Measurements from ENCODE around the gene SV2A.
"Not testable (repeated sequence)": the region's sequence is repeated elsewhere in the genome, so short reads cannot be mapped to it uniquely, and the experiment has no call there.

The SV2A gene

GRCh38 chr1:149886396-149887195, 31.0 kb downstream of the SV2A start:
- DNase-seq (ENCODE audit: low read depth in 2 of 2) = peak; percentile 49 to 77

- not testable (repeated sequence) for DNase-seq (ENCODE audit: low read depth in 2 of 2)
Observed at GRCh38 chr1:149886121-149886395, 31.6 kb downstream of the SV2A start.

GRCh38 chr1:149885339-149886120, 32.1 kb downstream of the SV2A start:
- DNase-seq (ENCODE audit: low read depth in 2 of 2) = peak in 1 of 2 donors; percentile 32

- DNase-seq (ENCODE audit: low read depth in 2 of 2) = no peak
Observed at GRCh38 chr1:149884433-149885338, 33.0 kb downstream of the SV2A start.

- no peak for DNase-seq (ENCODE audit: low read depth in 2 of 2)
Observed at GRCh38 chr1:149883598-149884247, 33.9 kb downstream of the SV2A start.

GRCh38 chr1:149881876-149882275, 35.8 kb downstream of the SV2A start:
- no peak for DNase-seq (ENCODE audit: low read depth in 2 of 2)

- DNase-seq (ENCODE audit: low read depth in 2 of 2) = no peak
Observed at GRCh38 chr1:149879556-149879955, 38.1 kb downstream of the SV2A start.

GRCh38 chr1:149877211-149877946, 40.3 kb downstream of the SV2A start:
- no peak for DNase-seq (ENCODE audit: low read depth in 2 of 2)

- not testable (repeated sequence) for DNase-seq (ENCODE audit: low read depth in 2 of 2)
Observed at GRCh38 chr1:149873060-149873459, 44.6 kb downstream of the SV2A start.

- DNase-seq (ENCODE audit: low read depth in 2 of 2) = not testable (repeated sequence)
Observed at GRCh38 chr1:149866887-149867286, 50.8 kb downstream of the SV2A start.

GRCh38 chr1:149861497-149862054, 56.1 kb downstream of the SV2A start:
- DNase-seq (ENCODE audit: low read depth in 2 of 2) = not testable (repeated sequence)

GRCh38 chr1:149860684-149861496, 56.8 kb downstream of the SV2A start:
- not testable (repeated sequence) for DNase-seq (ENCODE audit: low read depth in 2 of 2)

GRCh38 chr1:149860271-149860670, 57.4 kb downstream of the SV2A start:
- DNase-seq (ENCODE audit: low read depth in 2 of 2) = not testable (repeated sequence)

Measured in stimulated activated CD4-positive, alpha-beta T cell treated with anti-CD3 and anti-CD28 coated beads, Interleukin-1b, Interleukin-23, amount 100 ng/mL, for 1 hour (primary cell).